Lung microvascular endothelial cell (primary cell): Measurements from ENCODE around the gene WNT7B. TPM values are rescaled to one million over a fixed set of nuclear protein-coding genes. Genes with fewer than 3 reads are reported as not detected.

Experiments
- DNase-seq, 2 donors: peaks; one replicate each; pipeline versions ENCODE4 v3.0.0 to v3.0.0-alpha.2; 2010; ENCODE audit warnings: low read depth in 2 of 2
- total RNA-seq: library from RNA; depleted of rRNA; stranded (reverse); fragments of >200 nt; gene quantifications from 2 replicates; pipeline ENCODE4 v1.2.1, GENCODE V29; 2014

Gene WNT7B
- total RNA-seq, 1 donor from 2014 or later, result not detected

GRCh38 chr22:45910928-45911467 lies 66.0 kb downstream of the WNT7B start:
- no peak for DNase-seq

GRCh38 chr22:45908961-45909360 lies 68.0 kb downstream of the WNT7B start:
- DNase-seq, result no peak

GRCh38 chr22:45907996-45908395 lies 69.0 kb downstream of the WNT7B start:
- DNase-seq, result no peak

- no peak for DNase-seq
Observed at GRCh38 chr22:45907378-45907777, 69.6 kb downstream of the WNT7B start.

GRCh38 chr22:45906946-45907345 lies 70.0 kb downstream of the WNT7B start:
- DNase-seq, result no peak

- peak in 1 of 2 donors; percentile 39 for DNase-seq
Observed at GRCh38 chr22:45905924-45906865, 70.8 kb downstream of the WNT7B start.

GRCh38 chr22:45905326-45905923 lies 71.5 kb downstream of the WNT7B start:
- DNase-seq, result no peak

GRCh38 chr22:45904236-45904635 lies 72.7 kb downstream of the WNT7B start:
- DNase-seq, result no peak

- peak; percentile 29 to 33 for DNase-seq
Observed at GRCh38 chr22:45903355-45904135, 73.4 kb downstream of the WNT7B start.

GRCh38 chr22:45897736-45898135 lies 79.2 kb downstream of the WNT7B start:
- DNase-seq, result no peak

- no peak for DNase-seq
Observed at GRCh38 chr22:45896964-45897538, 79.9 kb downstream of the WNT7B start.

- DNase-seq, result no peak
Observed at GRCh38 chr22:45896153-45896951, 80.6 kb downstream of the WNT7B start.

GRCh38 chr22:45895436-45896152 lies 81.4 kb downstream of the WNT7B start:
- no peak for DNase-seq

- DNase-seq, result no peak
Observed at GRCh38 chr22:45893516-45893915, 83.4 kb downstream of the WNT7B start.

GRCh38 chr22:45892681-45893461 lies 84.1 kb downstream of the WNT7B start:
- DNase-seq, result no peak

GRCh38 chr22:45891996-45892621 lies 84.9 kb downstream of the WNT7B start:
- DNase-seq, result no peak

GRCh38 chr22:45891471-45891995 lies 85.4 kb downstream of the WNT7B start:
- DNase-seq, result no peak

- DNase-seq, result no peak
Observed at GRCh38 chr22:45891021-45891421, 85.9 kb downstream of the WNT7B start.

- DNase-seq, result no peak
Observed at GRCh38 chr22:45890351-45890635, 86.7 kb downstream of the WNT7B start.
